Heart left ventricle (tissue), 16 donors: ENCODE measurements around the gene POMC. TPM values are rescaled to one million over a fixed set of nuclear protein-coding genes. Genes with fewer than 3 reads are reported as not detected.
"Not testable (repeated sequence)": the region's sequence is repeated elsewhere in the genome, so short reads cannot be mapped to it uniquely, and the experiment has no call there.

Experiments used
- ATAC-seq, 4 donors: fragments of 200-7000 bp; cut with Tn5 transposase; one replicate each; pipeline ENCODE4 v1.9.1; 2020 to 2022; ENCODE audit warnings: moderate library complexity in 4 of 4, mild to moderate bottlenecking in 3 of 4, moderate number of reproducible peaks in 1 of 4
- DNase-seq, 5 donors: peaks; one replicate each; pipeline ENCODE4 v3.0.0-alpha.2; 2020
- H3K27ac ChIP-seq, 12 donors: fragments of 200-600 bp; sonication (generic) in 4 of 12; one replicate each; pipeline versions ENCODE4 v1.5.0 to v1.8.0; 2016 to 2022; ENCODE audit warnings: mild to moderate bottlenecking in 2 of 12
- H3K27me3 ChIP-seq, 9 donors: fragments of 200-600 bp; sonication (generic) in 2 of 9; one replicate each; pipeline versions ENCODE4 v1.5.1 to v1.8.0; 2016 to 2022; ENCODE audit warnings: mild to moderate bottlenecking in 3 of 9
- H3K36me3 ChIP-seq, 9 donors: fragments of 200-600 bp; sonication (generic) in 2 of 9; one replicate each; pipeline versions ENCODE4 v1.5.0 to v1.8.0; 2018 to 2022; ENCODE audit warnings: mild to moderate bottlenecking in 2 of 9
- H3K4me1 ChIP-seq, 12 donors: fragments of 200-600 bp; sonication (generic) in 4 of 12; one replicate each; pipeline versions ENCODE4 v1.5.0 to v1.8.0; 2016 to 2022; ENCODE audit warnings: mild to moderate bottlenecking in 3 of 12
- H3K4me3 ChIP-seq, 12 donors: fragments of 200-600 bp; sonication (generic) in 4 of 12; one replicate each; pipeline versions ENCODE4 v1.5.0 to v1.8.0; 2017 to 2022; ENCODE audit warnings: mild to moderate bottlenecking in 9 of 12, moderate library complexity in 4 of 12
- H3K9me3 ChIP-seq, 12 donors: fragments of 200-600 bp; sonication (generic) in 4 of 12; one replicate each; pipeline versions ENCODE4 v1.5.0 to v1.8.0; 2016 to 2022; ENCODE audit warnings: mild to moderate bottlenecking in 1 of 12
- CTCF ChIP-seq, 12 donors: fragments of 200-600 bp; sonication (generic) in 4 of 12; IDR thresholded peaks; one replicate each; pipeline versions ENCODE4 v1.5.0 to v1.8.0; 2018 to 2022; ENCODE audit warnings: antibody characterized with exemption in 12 of 12, mild to moderate bottlenecking in 5 of 12
- POLR2A ChIP-seq, 2 donors: fragments of 450-650 bp; IDR thresholded peaks; one replicate each; pipeline ENCODE4 v1.6.1; 2017; ENCODE audit warnings: antibody characterized with exemption in 2 of 2, mild to moderate bottlenecking in 2 of 2, moderate library complexity in 2 of 2
- WGBS, 4 donors: extraction: QIAGEN DNeasy Blood & Tissue Kit in 2 of 4; methylation state at CpG; one replicate each; pipeline versions ENCODE4 v1.1.5 to v1.1.7; 2013 to 2018; 5-methylcytosine and 5-hydroxymethylcytosine counted together
- intact Hi-C, 10 donors: fragments of 100-400 bp; cut with DNase I; formaldehyde crosslinking; loops; one replicate each; pipeline versions ENCODE4 v1.11.1 to v1.14.2; 2022
- polyA plus RNA-seq, 2 donors: library from polyadenylated mRNA; stranded (reverse); fragments of 200-250 nt; gene quantifications; one replicate each; pipeline ENCODE4 v1.2.3, GENCODE V29; 2013
- total RNA-seq, 9 donors: library from RNA; depleted of rRNA in 2 of 9; stranded (reverse); fragments of >200 nt in 2 of 9; fragmentation: NEBNext Ultra II Directional in 3 of 9; extraction: Animal tissue kit (Norgen Biotek cat#: 25700) in 3 of 9; gene quantifications; one replicate each; pipeline versions ENCODE4 v1.1.0 to v1.2.4, GENCODE V29; 2016 to 2023
- donor health status: ischemic (EF 13 %, LVEDD 7.1; RV severe dilation, severe dysfunction).
- donor health status: healthy with polysubstance abuse.
- donor health status: DM: no; HTN: yes; CAD: no.
- donor health status: DM: no; HTN: no; CAD: no.
- donor health status: ischemic (EF 25% LVEDD 6.9; RV normal size, moderate dysfunction).
- donor health status: ischemic (EF 25% LVEDD 5.7; RV mildly dilated, moderate dysfunction).
- donor health status: healthy.
- donor health status: DM: yes; HTN: yes; CAD: no.
- donor health status: ischemic (EF 35%, LVEDD 5.7; RV mildly dilated, moderate dysfunction).
- donor health status: nonischemic (EF 11% LVEDD 7.7; RV severe dilation, severe dysfunction).
- donor health status: DM: yes; HTN: yes; CAD: no.
- donor health status: PGD.
- donor health status: ischemic (EF 29% LVEDD 5.4; RV normal size, mild dysfunction).
- donor health status: nonischemic (EF 23%, LVEDD 6.1; RV moderate dilation, normal function).

The POMC gene
- total and polyA plus RNA-seq, 11 donors, result 0.77 to 8.0 (median 3.0) TPM

GRCh38 chr2:25131567-25132298 is 36.6 kb downstream of the POMC start:
- H3K27me3 ChIP-seq, result peaks cover 0 to 26% (median 0%) of the 10 kb centered on the region in 9 donors
- 14 to 41% (median 25%) methylated on average over 18 to 53 of the region's 53 CpGs for WGBS, 4 donors
- H3K4me3 ChIP-seq, result peak overlapping the region in 11 of 12 donors; percentile 16 to 48 (median 31)
- DNase-seq (peak in 2 of 5 donors; percentile 25 to 36), ATAC-seq (peak; percentile 26 to 60 (median 40))
- H3K4me1 ChIP-seq, result peaks cover 0 to 28% (median 8%) of the 10 kb centered on the region in 12 donors
- H3K36me3 ChIP-seq, result peaks cover 0 to 5% (median 0%) of the 10 kb centered on the region in 9 donors
- no peak overlapping the region for H3K27ac ChIP-seq
- no peak for TF ChIP-seq CTCF (IDR thresholded peaks at IDR 0.05)
- no peak for TF ChIP-seq POLR2A (IDR thresholded peaks at IDR 0.05)
- no peaks in the 10 kb centered on the region for H3K9me3 ChIP-seq
- intact Hi-C loops, result loop anchor here in 1 of 10 donors (5.0 kb wide), 1 partner anchor 66 kb away; no protein-coding TSS in a partner anchor

GRCh38 chr2:25131253-25131566 is 37.2 kb downstream of the POMC start:
- Histone ChIP-seq H3K36me3 (peaks cover 0 to 5% (median 0%) of the 10 kb centered on the region in 9 donors), H3K27me3 (peaks cover 0 to 26% (median 0%) of the 10 kb centered on the region in 9 donors), H3K27ac (no peak overlapping the region), H3K4me3 (peak overlapping the region in 10 of 12 donors; percentile 16 to 48 (median 34)), H3K4me1 (peaks cover 0 to 28% (median 8%) of the 10 kb centered on the region in 12 donors), H3K9me3 (no peaks in the 10 kb centered on the region)
- ATAC-seq (no peak), DNase-seq (no peak)
- intact Hi-C loops, result loop anchor here in 1 of 10 donors (5.0 kb wide), 1 partner anchor 66 kb away; no protein-coding TSS in a partner anchor
- 57 to 75% (median 65%) methylated on average over 7 to 24 of the region's 24 CpGs for WGBS, 4 donors
- TF ChIP-seq POLR2A (IDR thresholded peaks at IDR 0.05) (no peak), CTCF (IDR thresholded peaks at IDR 0.05) (no peak)

GRCh38 chr2:25129901-25130520 is 38.4 kb downstream of the POMC start:
- ATAC-seq (no peak), DNase-seq (no peak)
- Histone ChIP-seq H3K36me3 (peaks cover 0 to 2% (median 0%) of the 10 kb centered on the region in 9 donors), H3K9me3 (no peaks in the 10 kb centered on the region), H3K4me1 (peaks cover 0 to 28% (median 8%) of the 10 kb centered on the region in 12 donors), H3K4me3 (no peak overlapping the region), H3K27ac (no peak overlapping the region), H3K27me3 (peaks cover 0 to 26% (median 0%) of the 10 kb centered on the region in 9 donors)
- TF ChIP-seq POLR2A (IDR thresholded peaks at IDR 0.05) (no peak), CTCF (IDR thresholded peaks at IDR 0.05) (no peak)
- intact Hi-C loops, result loop anchor here (1.0 to 10.0 kb wide), 13 partner anchors 53 to 715 kb away; partner anchors contain the start of gene EFR3B (in 4 of the 10)
- 89 to 95% (median 92%) methylated on average over 12 to 15 of the region's 15 CpGs for WGBS, 4 donors

GRCh38 chr2:25127646-25128045 is 40.7 kb downstream of the POMC start:
- ATAC-seq, result no peak
- WGBS, 4 donors, result 65 to 81% (median 73%) methylated on average over 5 of the region's 5 CpGs
- no peak overlapping the region for H3K4me3 ChIP-seq
- no peak for DNase-seq
- H3K27ac ChIP-seq, result no peak overlapping the region
- TF ChIP-seq CTCF (IDR thresholded peaks at IDR 0.05), result no peak
- no peak for TF ChIP-seq POLR2A (IDR thresholded peaks at IDR 0.05)
- peaks cover 0 to 1% (median 0%) of the 10 kb centered on the region in 9 donors for H3K36me3 ChIP-seq
- peaks cover 0 to 25% (median 0%) of the 10 kb centered on the region in 9 donors for H3K27me3 ChIP-seq
- intact Hi-C loops, result loop anchor here (1.0 to 10.0 kb wide), 10 partner anchors 50 to 713 kb away; partner anchors contain the start of gene EFR3B (in 5 of the 10)
- H3K4me1 ChIP-seq, result peaks cover 0 to 27% (median 8%) of the 10 kb centered on the region in 12 donors
- no peaks in the 10 kb centered on the region for H3K9me3 ChIP-seq

DNA sequence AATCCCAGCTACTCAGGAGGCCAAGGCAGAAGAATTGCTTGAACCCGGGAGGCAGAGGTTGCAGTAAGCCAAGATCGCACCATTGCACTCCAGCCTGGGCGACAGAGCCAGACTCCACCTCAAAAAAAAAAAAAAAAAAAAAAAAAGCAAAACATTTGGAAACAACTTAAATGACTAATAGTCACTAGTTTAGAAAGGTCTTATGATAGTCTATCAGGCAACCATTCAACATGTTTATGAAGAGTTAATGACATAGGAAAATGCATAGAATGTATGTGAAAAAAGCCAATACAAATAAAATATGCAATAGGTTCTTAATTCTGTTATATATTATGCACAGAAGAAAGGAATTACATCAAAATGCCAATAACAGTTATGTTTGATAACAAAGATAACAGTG is 41.3 kb downstream of the POMC start:
- Histone ChIP-seq H3K4me1 (peaks cover 0 to 23% (median 8%) of the 10 kb centered on the region in 12 donors), H3K27me3 (peaks cover 0 to 20% (median 0%) of the 10 kb centered on the region in 9 donors)
- not testable (repeated sequence) for H3K36me3 ChIP-seq, H3K27ac ChIP-seq, DNase-seq, H3K4me3 ChIP-seq, H3K9me3 ChIP-seq, ATAC-seq
- intact Hi-C loops, result loop anchor here in 7 of 10 donors (1.0 to 10.0 kb wide), 6 partner anchors 50 to 712 kb away; partner anchors contain the start of gene EFR3B (in 5 of the 7)
- 88 to 95% (median 95%) methylated on average over 3 of the region's 3 CpGs for WGBS, 4 donors
